ENCODE measurements around the gene RALGAPA2. TPM values are rescaled to one million over a fixed set of nuclear protein-coding genes. Genes with fewer than 3 reads are reported as not detected.

Gene RALGAPA2
- total RNA-seq, 1 experiment from 2014 or later = 9.8 TPM

- BruUV-seq (replicated peaks) = no TSS peak
- ChIA-PET CTCF (interaction anchor here (0.6 kb wide), 1 partner anchor 974 kb away, joined by 3 read pairs; no protein-coding TSS in a partner anchor), POLR2A (no interaction called here)
- Mint-ChIP-seq H3K36me3 (ENCODE audit: insufficient read depth, unreplicated experiment) (peaks cover 35% of the 10 kb centered on the region), H3K4me1 (ENCODE audit: insufficient read depth, unreplicated experiment) (no peaks in the 10 kb centered on the region), H3K27ac (ENCODE audit: low read depth, unreplicated experiment) (no peak overlapping the region), H3K4me3 (ENCODE audit: unreplicated experiment) (no peak overlapping the region), H3K9me3 (ENCODE audit: unreplicated experiment) (no peaks in the 10 kb centered on the region), H3K27me3 (ENCODE audit: insufficient read depth, unreplicated experiment) (no peaks in the 10 kb centered on the region)
- intact Hi-C loops (cut with micrococcal nuclease) = no loop called here
- DNase-seq (ENCODE audit: unreplicated experiment) = no peak
- TF ChIP-seq, protein P1, sequence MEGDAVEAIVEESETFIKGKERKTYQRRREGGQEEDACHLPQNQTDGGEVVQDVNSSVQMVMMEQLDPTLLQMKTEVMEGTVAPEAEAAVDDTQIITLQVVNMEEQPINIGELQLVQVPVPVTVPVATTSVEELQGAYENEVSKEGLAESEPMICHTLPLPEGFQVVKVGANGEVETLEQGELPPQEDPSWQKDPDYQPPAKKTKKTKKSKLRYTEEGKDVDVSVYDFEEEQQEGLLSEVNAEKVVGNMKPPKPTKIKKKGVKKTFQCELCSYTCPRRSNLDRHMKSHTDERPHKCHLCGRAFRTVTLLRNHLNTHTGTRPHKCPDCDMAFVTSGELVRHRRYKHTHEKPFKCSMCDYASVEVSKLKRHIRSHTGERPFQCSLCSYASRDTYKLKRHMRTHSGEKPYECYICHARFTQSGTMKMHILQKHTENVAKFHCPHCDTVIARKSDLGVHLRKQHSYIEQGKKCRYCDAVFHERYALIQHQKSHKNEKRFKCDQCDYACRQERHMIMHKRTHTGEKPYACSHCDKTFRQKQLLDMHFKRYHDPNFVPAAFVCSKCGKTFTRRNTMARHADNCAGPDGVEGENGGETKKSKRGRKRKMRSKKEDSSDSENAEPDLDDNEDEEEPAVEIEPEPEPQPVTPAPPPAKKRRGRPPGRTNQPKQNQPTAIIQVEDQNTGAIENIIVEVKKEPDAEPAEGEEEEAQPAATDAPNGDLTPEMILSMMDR (IDR thresholded peaks at IDR 0.05; ENCODE audit: unreplicated experiment) = no peak
Observed at GRCh38 chr20:20638878-20639277, 73.6 kb downstream of the RALGAPA2 start.

GRCh38 chr20:20637998-20638725 is 74.3 kb downstream of the RALGAPA2 start:
- BruUV-seq (replicated peaks) = no TSS peak
- CTCF ChIA-PET = no interaction called here

DNA sequence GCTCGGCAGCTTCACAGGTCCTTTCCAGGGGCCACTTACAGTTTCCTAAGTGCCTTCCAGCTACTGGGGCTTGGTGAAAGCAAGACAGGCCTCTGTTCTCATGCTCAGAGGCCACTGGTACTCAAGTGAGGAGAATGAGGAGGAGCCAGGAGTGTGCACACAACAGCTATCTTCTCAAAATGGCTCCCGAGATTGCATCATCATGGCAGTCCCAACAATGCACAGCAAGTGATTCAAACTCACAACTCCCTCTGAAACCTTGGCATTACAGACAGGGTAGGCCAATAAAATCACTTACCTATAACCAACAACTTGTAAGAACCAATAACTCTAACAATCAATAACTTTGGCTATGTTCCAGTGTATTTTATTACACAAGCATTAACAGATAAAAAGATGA is 77.4 kb downstream of the RALGAPA2 start:
- H3K4me1 Mint-ChIP-seq (ENCODE audit: insufficient read depth, unreplicated experiment) = no peaks in the 10 kb centered on the region
- no TSS peak for BruUV-seq (replicated peaks)
- H3K36me3 Mint-ChIP-seq (ENCODE audit: insufficient read depth, unreplicated experiment) = peaks cover 36% of the 10 kb centered on the region
- no peaks in the 10 kb centered on the region for H3K27me3 Mint-ChIP-seq (ENCODE audit: insufficient read depth, unreplicated experiment)
- intact Hi-C loops (cut with micrococcal nuclease) = no loop called here
- H3K27ac Mint-ChIP-seq (ENCODE audit: low read depth, unreplicated experiment) = no peak overlapping the region
- POLR2A ChIA-PET = no interaction called here
- no peaks in the 10 kb centered on the region for H3K9me3 Mint-ChIP-seq (ENCODE audit: unreplicated experiment)
- no peak overlapping the region for H3K4me3 Mint-ChIP-seq (ENCODE audit: unreplicated experiment)
- TF ChIP-seq, protein P1 (IDR thresholded peaks at IDR 0.05; ENCODE audit: unreplicated experiment) = no peak
- no peak for DNase-seq (ENCODE audit: unreplicated experiment)
- CTCF ChIA-PET = interaction anchor here (0.6 to 1.6 kb wide), 4 partner anchors 27 to 190 kb away, joined by 3 to 9 read pairs (median 4); no protein-coding TSS in a partner anchor

More at GRCh38 chr20:20637998-20638725, 74.3 kb downstream of the RALGAPA2 start:
- Mint-ChIP-seq H3K9me3 (ENCODE audit: unreplicated experiment) (no peaks in the 10 kb centered on the region), H3K27me3 (ENCODE audit: insufficient read depth, unreplicated experiment) (no peaks in the 10 kb centered on the region), H3K27ac (ENCODE audit: low read depth, unreplicated experiment) (no peak overlapping the region), H3K4me1 (ENCODE audit: insufficient read depth, unreplicated experiment) (no peaks in the 10 kb centered on the region), H3K36me3 (ENCODE audit: insufficient read depth, unreplicated experiment) (peaks cover 41% of the 10 kb centered on the region), H3K4me3 (ENCODE audit: unreplicated experiment) (no peak overlapping the region)
- intact Hi-C loops (cut with micrococcal nuclease) = no loop called here
- TF ChIP-seq, protein P1 (IDR thresholded peaks at IDR 0.05; ENCODE audit: unreplicated experiment) = no peak
- POLR2A ChIA-PET = no interaction called here
- DNase-seq (ENCODE audit: unreplicated experiment) = no peak

GRCh38 chr20:20632644-20633043 is 79.8 kb downstream of the RALGAPA2 start:
- peaks cover 45% of the 10 kb centered on the region for H3K36me3 Mint-ChIP-seq (ENCODE audit: insufficient read depth, unreplicated experiment)
- no peak overlapping the region for H3K4me3 Mint-ChIP-seq (ENCODE audit: unreplicated experiment)
- H3K4me1 Mint-ChIP-seq (ENCODE audit: insufficient read depth, unreplicated experiment) = no peaks in the 10 kb centered on the region
- TF ChIP-seq, protein P1 (IDR thresholded peaks at IDR 0.05; ENCODE audit: unreplicated experiment) = no peak
- ChIA-PET CTCF (interaction anchor here (0.6 to 1.5 kb wide), 6 partner anchors 14 to 603 kb away, joined by 3 to 5 read pairs (median 3); no protein-coding TSS in a partner anchor), POLR2A (interaction anchor here (0.6 to 1.9 kb wide), 4 partner anchors 9 to 19 kb away, joined by 3 to 6 read pairs (median 3); no protein-coding TSS in a partner anchor)
- intact Hi-C loops (cut with micrococcal nuclease) = no loop called here
- DNase-seq (ENCODE audit: unreplicated experiment) = no peak
- H3K27ac Mint-ChIP-seq (ENCODE audit: low read depth, unreplicated experiment) = peak overlapping the region; percentile 55
- BruUV-seq (replicated peaks) = no TSS peak
- H3K9me3 Mint-ChIP-seq (ENCODE audit: unreplicated experiment) = no peaks in the 10 kb centered on the region
- H3K27me3 Mint-ChIP-seq (ENCODE audit: insufficient read depth, unreplicated experiment) = no peaks in the 10 kb centered on the region

All from MCF 10A (cell line).